Effector memory CD4-positive, alpha-beta T cell (primary cell): ENCODE data around the gene PRKCZ.
"Not testable (repeated sequence)": the region's sequence is repeated elsewhere in the genome, so short reads cannot be mapped to it uniquely, and the experiment has no call there.

ENCODE experiments used
- DNase-seq, 3 donors: peaks; one replicate each; pipeline ENCODE4 v3.0.0-alpha.2; 2020
- H3K27ac ChIP-seq: 2 replicates; pipeline ENCODE4 v1.7.0; 2013; ENCODE audit warnings: mild to moderate bottlenecking, low read length, moderate library complexity; ENCODE audit not compliant: insufficient read depth, poor library complexity, severe bottlenecking
- H3K27me3 ChIP-seq: replicated peaks from 2 replicates; pipeline ENCODE4 v1.7.0; 2013; ENCODE audit warnings: mild to moderate bottlenecking, low read length; ENCODE audit not compliant: insufficient read depth, control insufficient read depth, poor library complexity, severe bottlenecking
- H3K36me3 ChIP-seq: 2 replicates; pipeline ENCODE4 v1.7.0; 2013; ENCODE audit warnings: mild to moderate bottlenecking, low read length, moderate library complexity; ENCODE audit not compliant: control insufficient read depth, insufficient read depth
- H3K4me1 ChIP-seq: 2 replicates; pipeline ENCODE4 v1.7.0; 2013; ENCODE audit warnings: low read length, mild to moderate bottlenecking; ENCODE audit not compliant: control insufficient read depth, insufficient read depth, poor library complexity, severe bottlenecking
- H3K4me3 ChIP-seq: 2 replicates; pipeline ENCODE4 v1.7.0; 2013; ENCODE audit warnings: low read length, low read depth, mild to moderate bottlenecking; ENCODE audit not compliant: insufficient read depth, poor library complexity, severe bottlenecking
- H3K9me3 ChIP-seq: 2 replicates; pipeline ENCODE4 v1.7.0; 2013; ENCODE audit warnings: mild to moderate bottlenecking, low read length, moderate library complexity; ENCODE audit not compliant: control insufficient read depth

PRKCZ gene

DNA sequence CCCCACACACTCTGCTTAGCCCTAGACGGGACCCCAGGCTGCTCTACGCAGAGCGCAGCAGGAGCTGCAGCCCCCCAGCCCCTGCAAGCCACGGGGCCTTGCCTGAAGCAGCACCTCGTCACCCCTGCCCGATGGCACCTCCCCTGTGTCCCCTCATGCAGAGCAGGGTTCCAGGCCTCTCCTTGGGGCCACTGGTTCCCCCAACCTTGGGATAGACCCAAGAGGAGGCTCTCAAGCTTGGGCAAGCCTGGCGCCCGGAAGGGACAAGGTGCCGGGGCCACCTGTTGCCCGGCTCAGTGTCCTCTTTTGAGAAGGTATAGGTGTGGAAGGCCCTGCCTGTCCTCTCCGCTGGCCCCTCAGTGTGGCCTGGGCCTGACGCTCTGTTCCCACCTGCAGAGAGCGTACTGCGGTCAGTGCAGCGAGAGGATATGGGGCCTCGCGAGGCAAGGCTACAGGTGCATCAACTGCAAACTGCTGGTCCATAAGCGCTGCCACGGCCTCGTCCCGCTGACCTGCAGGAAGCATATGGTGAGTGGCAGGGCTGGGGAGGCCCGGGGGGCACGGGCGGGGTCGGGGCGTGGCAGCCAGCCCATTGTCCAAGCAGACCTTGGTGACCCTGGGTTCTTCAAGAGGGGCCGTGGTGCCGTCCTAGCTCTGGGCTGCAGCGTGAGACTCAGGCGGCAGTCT lies 93.7 kb downstream of the PRKCZ start:
- no peak overlapping the region for H3K4me3 ChIP-seq
- DNase-seq: no peak
- no peaks in the 10 kb centered on the region for H3K27me3 ChIP-seq
- H3K4me1 ChIP-seq: peaks cover 15% of the 10 kb centered on the region
- no peaks in the 10 kb centered on the region for H3K9me3 ChIP-seq
- H3K27ac ChIP-seq: no peak overlapping the region
- no peaks in the 10 kb centered on the region for H3K36me3 ChIP-seq

DNA sequence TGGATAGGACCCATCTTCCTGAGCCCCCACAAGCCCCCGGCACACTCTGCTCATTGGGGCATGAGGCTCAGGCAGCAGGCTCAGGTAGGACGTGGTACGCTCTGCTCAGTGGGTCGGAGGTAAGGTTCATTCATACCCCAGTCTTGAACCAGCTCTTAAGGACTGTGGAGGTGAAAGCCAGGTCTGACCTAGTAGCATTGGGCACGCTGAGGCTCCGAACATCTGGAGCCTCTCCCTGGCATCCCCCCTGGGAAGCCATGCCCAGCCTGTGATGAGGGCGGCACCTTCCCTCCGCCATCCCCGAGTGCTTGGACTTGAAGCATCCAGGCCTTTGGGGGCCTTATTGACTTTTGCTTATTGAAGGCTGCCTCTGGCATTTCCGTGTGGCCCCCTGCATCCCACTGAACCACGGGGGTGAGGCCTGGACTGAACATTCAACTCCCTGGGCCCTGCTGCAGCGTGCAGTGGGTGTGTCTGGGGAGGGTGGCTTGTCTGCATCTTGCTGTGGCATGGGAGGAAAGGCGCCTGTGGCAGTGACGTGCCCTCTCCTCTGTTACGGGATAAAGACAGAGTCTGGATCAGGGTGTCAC lies 94.4 kb downstream of the PRKCZ start:
- peaks cover 22% of the 10 kb centered on the region for H3K4me1 ChIP-seq
- H3K4me3 ChIP-seq: no peak overlapping the region
- no peaks in the 10 kb centered on the region for H3K36me3 ChIP-seq
- no peaks in the 10 kb centered on the region for H3K27me3 ChIP-seq
- no peaks in the 10 kb centered on the region for H3K9me3 ChIP-seq
- H3K27ac ChIP-seq: no peak overlapping the region
- no peak for DNase-seq

DNA sequence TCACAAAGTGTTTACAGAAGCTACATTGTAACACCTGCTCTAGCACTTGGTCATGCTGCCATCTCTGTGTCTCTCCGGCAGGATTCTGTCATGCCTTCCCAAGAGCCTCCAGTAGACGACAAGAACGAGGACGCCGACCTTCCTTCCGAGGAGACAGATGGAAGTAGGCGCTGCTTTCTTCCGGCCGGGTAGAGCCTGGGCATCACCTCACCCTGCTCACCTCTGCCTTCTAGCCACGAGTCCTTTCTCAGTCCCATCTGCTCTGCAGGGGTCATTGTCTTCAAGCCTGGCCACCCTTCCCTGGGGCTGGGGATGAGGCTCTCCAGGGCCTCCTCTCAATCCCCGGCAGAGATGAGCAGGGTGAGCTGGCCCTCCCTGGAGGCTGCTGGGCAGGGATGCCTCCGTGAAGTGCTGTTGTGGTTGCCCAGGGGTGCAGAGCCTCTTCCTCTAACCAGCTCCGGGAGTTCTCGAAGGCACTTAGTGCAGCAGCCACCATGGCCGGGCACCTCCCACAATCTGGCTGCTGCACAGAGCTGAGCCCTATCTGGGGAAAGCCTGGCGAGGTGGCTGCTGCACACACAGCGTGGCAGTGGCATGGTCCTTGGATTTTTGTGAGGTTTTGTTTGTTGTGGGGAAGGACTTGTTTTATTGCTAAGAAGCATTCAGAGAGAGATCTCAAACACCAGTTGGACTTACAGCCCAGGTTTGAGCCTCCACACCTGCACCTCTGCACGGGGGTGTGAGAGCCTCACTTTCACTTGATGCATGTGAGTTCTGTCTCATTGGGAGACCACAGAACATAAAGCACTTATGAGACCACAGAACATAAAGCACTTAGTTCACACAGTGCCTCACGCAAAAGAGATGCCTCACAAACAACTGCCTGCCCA lies 96.0 kb downstream of the PRKCZ start:
- H3K36me3 ChIP-seq: no peaks in the 10 kb centered on the region
- DNase-seq: no peak
- H3K4me3 ChIP-seq: no peak overlapping the region
- no peaks in the 10 kb centered on the region for H3K9me3 ChIP-seq
- H3K27me3 ChIP-seq: no peaks in the 10 kb centered on the region
- no peak overlapping the region for H3K27ac ChIP-seq
- H3K4me1 ChIP-seq: peaks cover 22% of the 10 kb centered on the region

DNA sequence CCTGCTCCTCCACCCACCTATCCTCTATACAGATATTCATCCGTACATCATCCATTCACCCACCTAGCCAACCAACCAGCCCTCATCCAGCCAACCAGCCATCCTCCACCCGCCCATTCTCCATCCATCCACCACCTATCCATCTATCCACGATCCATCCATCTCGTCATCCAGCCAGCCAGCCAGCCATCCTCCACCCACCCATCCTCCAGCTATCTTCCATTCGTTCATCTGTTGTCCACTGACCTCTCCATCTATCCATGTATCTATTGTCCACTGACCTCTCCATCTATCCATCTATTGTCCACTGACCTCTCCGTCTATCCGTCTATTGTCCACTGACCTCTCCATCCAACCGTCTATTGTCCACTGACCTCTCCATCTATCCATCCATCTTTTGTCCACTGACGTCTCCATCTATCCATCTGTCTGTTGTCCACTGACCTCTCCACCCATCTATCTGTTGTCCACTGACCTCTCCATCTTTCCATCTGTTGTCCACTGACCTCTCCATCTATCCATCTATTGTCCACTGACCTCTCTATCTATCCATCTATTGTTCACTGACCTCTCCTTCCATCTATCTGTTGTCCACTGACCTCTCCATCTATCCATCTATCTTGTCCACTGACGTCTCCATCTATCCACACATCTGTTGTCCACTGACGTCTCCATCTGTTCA lies 96.8 kb downstream of the PRKCZ start:
- no peak for DNase-seq
- Histone ChIP-seq H3K4me1 (peaks cover 22% of the 10 kb centered on the region), H3K4me3 (no peak overlapping the region), H3K27me3 (no peaks in the 10 kb centered on the region), H3K36me3 (no peaks in the 10 kb centered on the region), H3K27ac (no peak overlapping the region), H3K9me3 (no peaks in the 10 kb centered on the region)

DNA sequence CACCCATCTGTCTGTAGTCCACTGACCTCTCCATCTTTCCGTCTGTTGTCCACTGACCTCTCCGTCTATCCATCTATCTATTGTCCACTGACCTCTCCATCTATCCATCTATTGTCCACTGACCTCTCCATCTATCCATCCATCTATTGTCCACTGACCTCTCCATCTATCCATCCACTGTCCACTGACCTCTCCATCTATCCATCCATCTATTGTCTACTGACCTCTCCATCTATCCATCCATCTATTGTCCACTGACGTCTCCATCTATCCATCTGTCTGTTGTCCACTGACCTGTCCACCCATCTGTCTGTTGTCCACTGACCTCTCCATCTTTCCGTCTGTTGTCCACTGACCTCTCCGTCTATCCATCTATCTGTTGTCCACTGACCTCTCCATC lies 97.7 kb downstream of the PRKCZ start:
- not testable (repeated sequence) for H3K27ac ChIP-seq, H3K36me3 ChIP-seq, DNase-seq, H3K4me3 ChIP-seq, H3K27me3 ChIP-seq, H3K9me3 ChIP-seq
- H3K4me1 ChIP-seq: peaks cover 22% of the 10 kb centered on the region

DNA sequence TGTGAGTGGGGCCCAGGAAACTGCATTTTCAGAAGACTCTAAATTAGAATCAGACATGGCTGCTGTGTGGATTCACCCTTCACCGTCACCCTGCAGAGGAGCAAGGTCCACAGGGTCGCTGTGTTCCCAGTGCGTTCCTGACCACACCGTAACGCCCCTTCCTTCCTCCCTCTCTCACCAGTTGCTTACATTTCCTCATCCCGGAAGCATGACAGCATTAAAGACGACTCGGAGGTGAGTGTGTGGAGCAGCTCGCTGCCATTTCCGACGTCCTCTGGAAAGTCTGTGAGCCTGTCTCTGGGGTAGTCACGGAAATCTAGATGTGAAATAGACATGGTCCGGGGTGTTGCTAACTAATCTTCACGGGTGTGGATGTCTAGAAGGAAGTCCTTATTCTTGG lies 98.5 kb downstream of the PRKCZ start:
- DNase-seq: peak; percentile 55 to 64 (median 56)
- Histone ChIP-seq H3K27me3 (no peaks in the 10 kb centered on the region), H3K4me3 (peak overlapping the region; percentile 34), H3K36me3 (peaks cover under 1% of the 10 kb centered on the region), H3K9me3 (no peaks in the 10 kb centered on the region), H3K4me1 (peaks cover 22% of the 10 kb centered on the region), H3K27ac (peak overlapping the region; percentile 54)

DNA sequence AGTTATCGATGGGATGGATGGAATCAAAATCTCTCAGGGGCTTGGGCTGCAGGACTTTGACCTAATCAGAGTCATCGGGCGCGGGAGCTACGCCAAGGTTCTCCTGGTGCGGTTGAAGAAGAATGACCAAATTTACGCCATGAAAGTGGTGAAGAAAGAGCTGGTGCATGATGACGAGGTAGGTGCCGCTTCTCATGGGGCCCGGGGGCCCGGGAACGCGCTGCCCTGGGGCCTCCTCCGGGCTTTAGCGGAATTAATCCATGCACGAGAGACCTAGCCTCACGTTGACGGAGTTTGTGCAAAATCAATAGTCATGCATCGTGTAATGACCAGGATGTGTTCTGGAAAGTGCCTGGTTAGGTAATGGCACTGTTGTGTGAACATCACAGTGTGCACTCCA lies 100.6 kb downstream of the PRKCZ start:
- H3K27me3 ChIP-seq: no peaks in the 10 kb centered on the region
- H3K4me3 ChIP-seq: no peak overlapping the region
- no peak overlapping the region for H3K27ac ChIP-seq
- H3K9me3 ChIP-seq: no peaks in the 10 kb centered on the region
- DNase-seq: no peak
- peaks cover 22% of the 10 kb centered on the region for H3K4me1 ChIP-seq
- H3K36me3 ChIP-seq: peaks cover 7% of the 10 kb centered on the region

DNA sequence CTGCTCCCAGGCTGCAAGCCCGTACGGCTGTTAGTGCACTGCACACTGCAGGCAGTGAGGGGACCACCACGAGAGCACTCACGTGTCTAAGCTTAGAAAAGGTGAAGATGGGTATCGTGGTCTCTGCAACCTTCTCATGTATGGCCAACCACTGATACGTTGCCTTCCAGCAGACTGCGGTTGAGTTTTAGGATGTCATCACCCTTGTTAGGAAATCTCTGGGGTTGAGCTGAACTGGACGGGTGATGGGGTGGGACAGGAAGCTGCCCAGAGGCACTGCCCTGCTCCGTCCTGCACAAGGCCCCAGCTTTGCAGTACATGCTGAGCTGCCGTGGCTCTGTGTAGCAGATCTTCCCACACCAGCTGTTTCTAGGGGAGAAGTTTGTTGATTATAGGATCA lies 101.0 kb downstream of the PRKCZ start:
- H3K4me1 ChIP-seq: peaks cover 18% of the 10 kb centered on the region
- no peak overlapping the region for H3K27ac ChIP-seq
- peaks cover 9% of the 10 kb centered on the region for H3K36me3 ChIP-seq
- no peaks in the 10 kb centered on the region for H3K27me3 ChIP-seq
- H3K4me3 ChIP-seq: no peak overlapping the region
- H3K9me3 ChIP-seq: no peaks in the 10 kb centered on the region
- no peak for DNase-seq

DNA sequence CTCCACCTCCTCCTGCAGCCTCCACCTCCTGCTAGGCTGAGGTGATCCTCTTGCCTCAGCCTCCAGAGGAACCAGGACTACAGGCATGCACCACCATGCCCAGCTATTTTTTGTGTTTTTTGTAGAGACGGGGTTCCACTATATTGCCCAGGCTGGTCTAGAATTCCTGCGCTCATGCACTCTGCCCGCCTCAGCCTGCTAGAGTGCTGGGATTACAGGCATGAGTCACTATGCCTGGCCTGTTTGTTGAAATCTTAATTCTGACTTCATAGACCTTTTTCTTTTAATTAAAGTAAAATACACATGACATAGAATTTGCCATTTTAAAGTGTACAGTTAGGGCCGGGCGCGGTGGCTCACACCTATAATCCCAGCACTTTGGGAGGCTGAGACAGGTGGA lies 101.7 kb downstream of the PRKCZ start:
- Histone ChIP-seq H3K36me3 (peaks cover 15% of the 10 kb centered on the region), H3K4me1 (peaks cover 17% of the 10 kb centered on the region), H3K9me3 (no peaks in the 10 kb centered on the region), H3K27me3 (no peaks in the 10 kb centered on the region), H3K4me3 (no peak overlapping the region), H3K27ac (no peak overlapping the region)
- DNase-seq: no peak
